Activated CD4-positive, alpha-beta T cell treated with anti-CD3 and anti-CD28 coated beads for 24 hours (primary cell): ENCODE results near the gene KRT16.
A peak's percentile ranks its signal among the peaks of the same experiment; 100 is the strongest.
"Not testable (repeated sequence)": the region's sequence is repeated elsewhere in the genome, so short reads cannot be mapped to it uniquely, and the experiment has no call there.

Experiments
- DNase-seq, 2 donors: peaks; one replicate each; pipeline ENCODE4 v3.0.0-alpha.2; 2020; ENCODE audit warnings: low read depth in 2 of 2

KRT16 gene

GRCh38 chr17:41583137-41584127 lies 29.1 kb downstream of the KRT16 start:
- DNase-seq, result no peak

DNA sequence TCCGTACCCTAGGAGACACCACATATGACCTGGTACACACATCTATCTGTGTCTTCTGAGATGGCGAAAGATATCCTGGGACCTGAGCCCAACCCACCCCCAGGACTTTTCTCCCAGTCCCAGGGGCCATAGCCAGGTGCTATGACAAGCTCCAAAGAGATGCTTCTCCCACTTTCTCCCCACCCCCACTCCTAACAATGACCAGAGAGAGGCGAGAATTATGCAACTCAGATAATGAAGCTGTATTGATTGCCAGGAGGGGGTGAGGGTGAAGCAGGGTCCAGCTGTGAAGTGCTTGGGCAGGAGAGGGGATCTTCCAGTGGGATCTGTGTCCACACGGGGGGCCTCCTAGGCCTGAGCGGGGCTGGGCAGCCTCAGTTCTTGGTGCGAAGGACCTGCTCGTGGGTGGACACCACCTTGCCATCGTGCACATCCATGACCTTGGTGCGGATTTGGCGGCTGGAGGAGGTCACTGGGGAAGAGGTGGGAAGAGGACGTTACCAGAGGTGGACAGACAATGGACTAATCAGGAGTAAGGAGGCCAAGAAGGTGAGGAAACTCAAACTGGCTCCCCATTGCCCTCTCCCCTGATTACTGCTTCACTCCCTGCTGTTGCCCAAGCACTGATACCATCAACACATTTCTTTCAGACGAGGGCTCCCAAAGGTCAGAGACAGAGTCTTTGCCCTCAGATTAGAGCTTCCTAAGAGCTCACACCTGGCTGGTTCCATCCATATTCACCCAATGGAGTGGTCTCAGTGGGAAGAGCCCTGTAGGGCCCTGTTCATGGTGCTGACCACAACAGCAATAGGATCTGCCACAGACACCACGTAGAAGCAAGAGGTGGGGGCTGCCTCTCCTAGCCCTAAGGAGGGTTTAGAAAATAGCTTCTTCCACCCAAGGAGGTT lies 30.3 kb downstream of the KRT16 start:
- not testable (repeated sequence) for DNase-seq

DNA sequence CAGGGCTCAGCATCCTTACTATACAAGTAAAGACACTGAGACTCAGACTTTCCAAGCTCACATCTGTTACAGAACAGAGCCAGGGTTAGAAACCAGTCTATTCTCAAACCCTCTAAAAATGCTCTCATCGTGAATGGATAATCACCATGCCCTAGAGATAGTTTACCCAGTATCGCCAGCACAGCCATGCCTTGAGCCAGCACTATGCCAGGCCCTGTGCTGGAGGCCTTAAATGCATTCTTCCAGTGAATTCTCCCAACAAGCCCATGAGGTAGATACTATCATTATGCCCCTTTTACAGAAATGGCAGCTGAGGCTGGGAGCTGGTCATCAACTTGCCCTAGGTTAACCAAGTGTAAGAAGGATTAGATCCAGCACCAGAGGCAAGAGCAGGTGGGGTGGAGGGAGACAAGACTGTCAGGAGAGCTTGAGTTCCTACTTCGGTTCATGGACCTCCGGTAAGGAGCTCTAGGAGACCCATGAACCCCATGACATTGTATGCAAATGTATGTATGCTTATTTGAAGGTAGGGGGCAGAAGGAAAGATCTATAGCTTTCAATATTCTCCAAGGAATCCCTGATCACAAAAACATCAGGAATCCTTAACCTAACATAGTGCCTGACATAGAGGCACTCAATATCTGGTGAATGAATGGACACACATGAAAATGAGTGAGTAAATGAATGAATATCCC lies 31.1 kb downstream of the KRT16 start:
- DNase-seq, result no peak

- DNase-seq, result no peak
These were observed 31.7 kb downstream of the KRT16 start for GRCh38 chr17:41580687-41581365.

GRCh38 chr17:41580244-41580575 lies 32.4 kb downstream of the KRT16 start:
- no peak for DNase-seq

DNA sequence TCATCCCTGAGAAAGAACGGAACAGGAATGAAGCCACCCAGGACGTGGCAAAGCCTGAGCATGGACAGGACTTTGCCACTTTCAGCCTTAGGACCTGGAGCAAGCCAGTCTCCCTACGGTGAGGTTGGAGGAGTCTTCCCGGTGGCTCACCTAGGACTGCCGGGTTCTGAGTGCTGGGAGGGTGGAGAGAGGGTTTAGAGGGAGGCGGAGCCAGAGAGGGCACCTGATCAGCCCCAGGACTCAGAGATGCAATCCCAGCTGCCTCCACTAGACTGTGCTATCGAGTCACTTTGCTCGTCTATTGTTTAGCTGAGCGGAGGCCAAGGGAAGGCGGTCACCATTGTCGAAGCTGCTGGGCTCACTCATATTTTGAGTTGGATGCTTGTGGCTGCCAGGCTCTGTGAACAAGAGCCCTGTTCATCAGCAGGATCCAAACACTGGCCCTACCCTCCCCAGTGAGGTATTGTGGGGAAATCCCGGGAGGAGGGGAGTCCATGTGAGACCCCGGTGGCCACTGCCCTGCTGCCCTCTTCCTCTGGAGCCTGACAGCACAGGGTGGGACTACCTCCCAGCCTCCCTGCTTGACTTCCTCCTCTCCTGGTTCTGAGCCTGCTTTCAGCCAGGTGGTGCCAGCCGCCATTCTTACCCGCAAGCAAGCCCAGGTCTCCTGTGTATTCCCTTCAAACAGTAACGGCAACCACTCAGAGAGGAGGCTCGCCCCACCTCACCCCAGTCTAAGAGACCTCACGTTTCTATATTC lies 32.9 kb downstream of the KRT16 start:
- peak; percentile 36 to 71 for DNase-seq

GRCh38 chr17:41578971-41579370 lies 33.6 kb downstream of the KRT16 start:
- no peak for DNase-seq

- no peak for DNase-seq
These were observed 34.0 kb downstream of the KRT16 start for GRCh38 chr17:41578538-41578937.

GRCh38 chr17:41576740-41577139 lies 35.8 kb downstream of the KRT16 start:
- DNase-seq, result not testable (repeated sequence)

GRCh38 chr17:41575336-41575735 lies 37.2 kb downstream of the KRT16 start:
- DNase-seq, result no peak

DNA sequence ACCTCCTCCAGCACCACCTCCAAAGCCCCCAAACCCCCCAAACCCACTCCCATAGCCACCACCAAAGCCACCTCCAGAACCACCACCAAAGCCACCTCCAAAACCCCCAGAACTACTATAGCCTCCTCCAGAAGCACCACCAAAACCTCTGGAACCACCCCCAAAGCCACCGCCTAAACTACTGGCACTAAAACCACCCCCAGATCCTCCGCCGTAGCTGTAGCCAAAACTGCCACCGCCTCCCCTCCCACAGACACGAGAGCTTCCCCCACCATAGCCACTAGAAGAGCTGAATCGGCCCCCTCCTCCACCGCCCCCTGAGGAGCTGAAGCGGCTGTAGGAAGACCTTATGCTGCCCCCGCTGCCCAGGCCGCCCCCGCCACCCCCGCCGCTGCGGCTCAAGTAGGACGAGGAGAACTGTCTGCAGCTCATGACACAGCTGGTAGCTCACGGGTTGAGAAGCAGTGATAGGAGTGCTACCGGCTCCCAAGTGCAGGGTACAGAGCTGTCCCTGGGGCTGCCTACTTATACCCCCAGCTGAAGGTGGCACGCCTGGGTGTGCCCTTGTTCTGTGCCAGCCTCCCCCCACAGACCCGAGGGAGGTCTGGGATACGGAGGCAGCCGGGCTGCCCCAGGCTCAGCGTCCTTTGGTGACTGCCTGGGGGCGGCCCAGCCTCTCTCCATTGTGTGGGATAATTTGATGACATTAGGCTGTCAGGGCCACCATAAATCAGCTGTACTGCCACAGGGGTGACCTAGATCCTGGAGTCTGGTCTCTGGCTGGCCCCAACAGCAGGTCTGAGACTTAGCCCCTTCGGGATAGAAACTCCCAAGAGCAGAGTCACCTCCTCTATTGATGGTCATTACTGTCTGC lies 40.8 kb downstream of the KRT16 start, which contains the start of gene KRT9:
KRT9 (minus strand) TSS at position 499 of the 874 bp plus-strand sequence; CDS start at position 432, 67 bp downstream.
- no peak for DNase-seq

DNA sequence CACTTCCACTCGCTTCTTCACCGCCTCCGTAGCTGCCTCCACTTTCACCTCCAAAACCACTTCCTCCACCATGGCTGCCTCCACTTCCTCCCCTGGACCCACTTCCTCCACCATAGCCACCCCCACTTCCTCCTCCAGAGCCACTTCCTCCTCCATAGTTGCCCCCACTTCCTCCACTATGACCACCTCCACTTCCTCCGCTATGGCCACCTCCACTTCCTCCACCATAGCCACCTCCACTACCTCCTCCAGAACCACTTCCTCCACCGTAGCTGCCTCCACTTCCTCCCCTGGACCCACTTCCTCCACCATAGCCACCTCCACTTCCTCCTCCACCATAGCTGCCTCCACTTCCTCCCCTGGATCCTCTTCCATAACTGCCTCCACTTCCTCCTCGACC lies 45.2 kb downstream of the KRT16 start:
- no peak for DNase-seq

DNA sequence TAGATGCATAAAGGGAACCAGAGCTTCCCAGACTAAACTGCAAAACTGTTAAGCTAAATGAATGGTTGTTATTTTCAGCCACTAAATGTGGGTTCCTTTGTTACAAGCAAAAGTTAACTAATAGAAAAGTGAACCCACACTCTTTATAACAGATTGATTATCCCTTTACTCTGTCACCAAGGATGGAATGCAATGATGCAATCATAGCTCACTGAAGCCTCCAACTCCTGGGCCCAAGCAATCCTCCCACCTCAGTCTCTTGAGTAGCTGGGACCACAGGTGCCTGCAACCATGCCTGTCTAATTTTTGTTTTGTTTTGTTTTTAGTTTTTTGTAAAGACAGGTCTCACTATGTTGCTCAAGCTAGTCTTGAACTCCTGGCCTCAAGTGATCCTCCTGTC lies 47.2 kb downstream of the KRT16 start:
- no peak for DNase-seq

GRCh38 chr17:41563607-41564170 lies 48.9 kb downstream of the KRT16 start:
- no peak for DNase-seq

DNA sequence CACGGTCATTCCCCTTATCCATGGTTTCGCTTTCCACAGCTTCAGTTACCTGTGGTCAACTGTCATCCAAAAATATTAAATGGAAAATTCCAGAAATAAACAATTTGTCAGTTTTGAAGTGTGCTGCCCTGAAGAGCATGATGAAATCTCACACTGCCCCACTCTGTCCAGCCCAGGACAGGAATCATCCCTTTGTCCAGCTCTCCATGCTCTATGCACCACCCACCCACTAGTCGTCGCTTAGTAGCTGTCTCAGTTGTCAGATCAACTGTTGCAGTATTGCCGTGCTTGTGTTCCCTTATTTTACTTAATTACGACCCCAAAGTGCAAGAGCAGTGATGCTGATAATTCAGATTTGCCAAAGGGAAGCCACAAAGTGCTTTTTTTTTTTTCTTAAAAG lies 51.0 kb downstream of the KRT16 start:
- no peak for DNase-seq
